Kidney epithelial cell (primary cell): ENCODE results near the gene TSFM. TPM values are rescaled to one million over a fixed set of nuclear protein-coding genes. Genes with fewer than 3 reads are reported as not detected.

ENCODE experiments used
- DNase-seq: peaks from one replicate; pipeline ENCODE4 v3.0.0-alpha.2; 2010; ENCODE audit warnings: low read depth
- H3K27me3 ChIP-seq: 2 replicates; pipeline ENCODE4 v1.6.0; 2011; ENCODE audit warnings: low read length; ENCODE audit not compliant: control insufficient read depth, insufficient read depth
- H3K36me3 ChIP-seq: 2 replicates; pipeline ENCODE4 v1.5.1; 2011; ENCODE audit warnings: low read length; ENCODE audit not compliant: control insufficient read depth, insufficient read depth
- H3K4me3 ChIP-seq: 2 replicates; pipeline ENCODE4 v1.5.1; 2011; ENCODE audit warnings: low read depth, mild to moderate bottlenecking, control low read depth, low read length
- total RNA-seq: library from RNA; depleted of rRNA; stranded (reverse); fragments of >200 nt; gene quantifications from 2 replicates; pipeline ENCODE4 v1.2.3, GENCODE V29; 2015
- TF ChIP-seq, protein P1 (sequence below): IDR thresholded peaks from 2 replicates; pipeline ENCODE4 v1.5.1; 2011; ENCODE audit warnings: mild to moderate bottlenecking, moderate library complexity, low read length, control low read depth, inconsistent platforms; ENCODE audit not compliant: insufficient read depth, poor library complexity, severe bottlenecking

Gene TSFM
- total RNA-seq, 1 donor from 2014 or later = 21.5 TPM

DNA sequence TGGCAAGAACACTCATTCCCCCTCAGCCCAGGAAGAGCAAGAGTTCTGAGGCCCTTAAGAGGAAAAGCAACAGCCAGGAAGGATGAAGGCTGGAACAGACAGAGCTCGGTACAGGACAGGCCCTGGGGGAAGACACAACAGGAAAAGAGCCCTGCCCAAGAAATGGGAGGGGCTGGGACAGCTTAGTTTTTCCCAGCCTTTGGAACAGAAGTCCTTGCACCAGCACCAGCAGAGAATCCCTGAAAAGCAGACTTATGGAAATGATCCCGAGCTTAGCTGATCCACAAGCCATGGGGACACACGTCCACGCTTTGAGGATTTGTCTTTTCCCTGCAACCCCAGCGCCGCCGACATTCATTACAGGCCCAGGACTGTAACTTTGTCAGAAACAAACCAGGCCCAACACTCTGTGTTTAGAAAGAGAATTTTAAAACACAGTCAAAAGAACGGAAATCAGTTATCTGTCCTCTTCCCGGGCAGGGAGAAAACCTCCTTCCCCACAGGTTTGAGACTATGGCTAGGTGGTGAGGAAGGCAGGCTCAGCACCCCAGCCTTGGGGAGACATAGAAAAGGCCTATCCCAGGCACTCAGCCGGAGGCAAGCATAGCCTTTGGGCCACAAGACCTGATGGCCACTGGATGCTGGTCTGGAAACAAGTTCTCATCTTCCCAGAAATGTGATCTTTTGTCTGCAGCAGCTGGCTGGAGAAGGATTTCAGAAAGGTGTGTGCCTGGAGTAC, 40.0 kb downstream of the TSFM start:
- H3K4me3 ChIP-seq = no peak overlapping the region
- DNase-seq = no peak
- no peaks in the 10 kb centered on the region for H3K27me3 ChIP-seq
- H3K36me3 ChIP-seq = peaks cover 16% of the 10 kb centered on the region
- TF ChIP-seq, protein P1, sequence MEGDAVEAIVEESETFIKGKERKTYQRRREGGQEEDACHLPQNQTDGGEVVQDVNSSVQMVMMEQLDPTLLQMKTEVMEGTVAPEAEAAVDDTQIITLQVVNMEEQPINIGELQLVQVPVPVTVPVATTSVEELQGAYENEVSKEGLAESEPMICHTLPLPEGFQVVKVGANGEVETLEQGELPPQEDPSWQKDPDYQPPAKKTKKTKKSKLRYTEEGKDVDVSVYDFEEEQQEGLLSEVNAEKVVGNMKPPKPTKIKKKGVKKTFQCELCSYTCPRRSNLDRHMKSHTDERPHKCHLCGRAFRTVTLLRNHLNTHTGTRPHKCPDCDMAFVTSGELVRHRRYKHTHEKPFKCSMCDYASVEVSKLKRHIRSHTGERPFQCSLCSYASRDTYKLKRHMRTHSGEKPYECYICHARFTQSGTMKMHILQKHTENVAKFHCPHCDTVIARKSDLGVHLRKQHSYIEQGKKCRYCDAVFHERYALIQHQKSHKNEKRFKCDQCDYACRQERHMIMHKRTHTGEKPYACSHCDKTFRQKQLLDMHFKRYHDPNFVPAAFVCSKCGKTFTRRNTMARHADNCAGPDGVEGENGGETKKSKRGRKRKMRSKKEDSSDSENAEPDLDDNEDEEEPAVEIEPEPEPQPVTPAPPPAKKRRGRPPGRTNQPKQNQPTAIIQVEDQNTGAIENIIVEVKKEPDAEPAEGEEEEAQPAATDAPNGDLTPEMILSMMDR = no peak

DNA sequence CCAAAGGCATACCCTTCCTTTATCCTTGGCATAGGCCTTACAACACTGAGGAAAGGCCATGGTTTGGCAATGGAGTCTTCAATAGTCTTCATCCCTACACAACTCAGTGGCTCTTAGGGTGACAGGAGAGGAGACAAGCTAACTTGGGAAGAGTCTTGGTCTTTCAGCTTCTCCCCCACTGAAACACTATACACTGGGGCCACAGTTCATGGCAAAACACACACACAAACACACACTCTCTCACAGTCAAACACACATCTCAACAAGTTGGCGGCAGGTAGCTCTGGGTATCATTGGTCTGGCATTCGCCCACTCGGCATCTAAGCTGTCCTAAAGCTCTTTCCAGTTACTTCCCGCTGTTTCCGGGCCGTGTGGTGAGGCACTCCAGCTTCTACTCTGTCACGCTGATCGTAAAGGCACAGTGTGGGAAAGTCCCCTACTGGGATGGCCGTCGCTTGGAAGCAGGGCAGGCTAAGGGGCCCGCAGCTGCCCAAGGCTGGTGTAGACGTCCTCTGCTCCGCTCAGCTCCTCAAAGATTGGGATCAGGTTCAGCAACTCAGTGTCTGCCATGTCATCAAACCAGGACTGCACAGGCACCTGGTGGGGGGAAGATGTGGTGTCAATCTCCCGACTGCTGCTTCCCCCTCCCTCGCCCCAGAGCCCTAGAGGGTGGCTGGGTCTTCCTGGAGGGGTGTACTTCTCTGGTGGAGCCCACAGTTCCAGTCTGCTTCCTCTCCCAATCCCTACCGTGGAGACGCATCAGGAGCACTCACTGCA, 40.7 kb downstream of the TSFM start:
- no peak for DNase-seq
- Histone ChIP-seq H3K36me3 (peaks cover 16% of the 10 kb centered on the region), H3K4me3 (no peak overlapping the region), H3K27me3 (no peaks in the 10 kb centered on the region)
- TF ChIP-seq, protein P1 = no peak

DNA sequence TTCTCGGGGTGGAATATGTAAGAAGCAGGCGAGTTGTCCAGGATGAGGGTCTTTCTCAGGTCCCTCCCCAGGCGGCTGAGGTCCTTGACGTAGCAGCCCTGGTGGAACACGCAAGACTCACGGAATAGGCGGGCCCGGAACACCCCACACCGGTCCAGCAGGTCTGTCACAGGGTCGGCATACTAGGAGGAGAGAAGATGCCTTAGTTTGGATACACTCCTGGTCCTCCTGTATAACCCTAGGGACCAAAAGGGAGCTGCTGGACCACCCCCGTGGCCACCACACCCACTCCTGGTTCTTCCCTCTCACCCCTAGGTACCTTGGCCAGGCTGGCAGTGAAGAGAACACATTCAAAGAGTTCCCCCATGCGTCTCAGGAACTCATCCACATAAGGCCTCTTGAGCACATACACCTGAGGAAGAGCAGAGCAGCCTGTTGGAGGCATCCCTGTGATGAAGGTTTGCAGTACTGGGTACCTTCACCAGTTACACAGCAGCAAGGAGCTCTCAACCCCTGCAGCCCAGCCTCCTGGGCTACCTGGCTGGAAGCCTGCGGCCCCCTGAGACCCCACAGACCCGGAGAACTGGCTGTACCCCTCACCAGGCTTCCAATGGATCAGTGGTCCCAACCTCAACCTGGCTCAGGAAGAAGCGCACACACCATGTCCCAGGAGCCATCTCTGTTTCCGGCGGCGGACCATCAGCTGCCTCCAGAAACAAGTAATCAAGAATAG, 41.5 kb downstream of the TSFM start:
- Histone ChIP-seq H3K4me3 (no peak overlapping the region), H3K27me3 (no peaks in the 10 kb centered on the region), H3K36me3 (peaks cover 15% of the 10 kb centered on the region)
- TF ChIP-seq, protein P1 = no peak
- no peak for DNase-seq

DNA sequence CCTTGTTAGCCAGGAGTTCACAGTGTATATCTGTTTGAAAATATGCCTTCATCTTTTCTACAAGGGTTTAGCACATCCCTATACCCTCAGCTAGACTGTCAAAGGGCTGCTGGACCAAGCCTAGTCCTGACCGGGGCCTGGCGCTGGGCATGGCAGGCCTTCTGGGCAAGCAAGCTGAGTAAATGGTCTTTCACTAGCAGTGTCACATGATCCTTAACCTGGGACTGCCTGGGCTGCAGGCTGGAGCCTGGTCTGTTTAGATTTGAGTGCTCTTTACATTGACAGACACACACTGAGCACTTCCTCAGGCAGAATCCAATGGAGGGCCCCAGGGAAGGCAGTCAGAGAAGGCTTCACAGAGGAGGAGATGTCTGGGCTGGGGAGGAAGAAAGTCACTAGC, 42.9 kb downstream of the TSFM start:
- TF ChIP-seq, protein P1 = no peak
- Histone ChIP-seq H3K36me3 (peaks cover 16% of the 10 kb centered on the region), H3K27me3 (no peaks in the 10 kb centered on the region), H3K4me3 (no peak overlapping the region)
- no peak for DNase-seq

DNA sequence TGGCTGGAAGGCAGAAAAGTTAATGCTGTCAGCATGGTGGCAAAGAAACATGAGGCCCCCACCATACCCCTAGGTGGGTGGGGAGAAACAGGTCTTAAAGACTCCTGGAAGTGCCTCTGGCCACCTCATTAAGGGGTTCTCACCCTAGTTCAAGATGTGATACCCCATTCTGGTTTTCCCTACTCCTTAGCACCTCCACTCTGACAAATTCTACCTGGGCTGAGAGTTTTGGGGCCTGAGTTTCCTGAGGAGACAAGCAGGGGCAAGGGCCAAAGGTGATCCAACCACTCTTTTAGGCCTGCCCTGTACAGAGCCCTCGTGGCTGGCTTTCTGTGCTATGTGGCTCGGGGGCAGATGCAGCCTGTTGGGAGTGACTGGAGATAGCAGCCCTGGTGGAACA, 43.8 kb downstream of the TSFM start:
- Histone ChIP-seq H3K27me3 (no peaks in the 10 kb centered on the region), H3K36me3 (peaks cover 16% of the 10 kb centered on the region), H3K4me3 (no peak overlapping the region)
- TF ChIP-seq, protein P1 = no peak
- no peak for DNase-seq
